Keratinocyte (primary cell): Measurements from ENCODE around the gene RFC2. TPM values are rescaled to one million over a fixed set of nuclear protein-coding genes. Genes with fewer than 3 reads are reported as not detected.

Experiments used
- DNase-seq: peaks from one replicate; pipeline ENCODE4 v3.0.0-alpha.2; 2011; ENCODE audit warnings: low read depth, missing footprints, low spot score
- FAIRE-seq: peaks from 2 replicates; lab custom pipeline; 2011; peaks lifted over from hg19 to GRCh38; lab: Jason Lieb, UNC
- H2AFZ ChIP-seq: 2 replicates; pipeline ENCODE4 v1.6.0; 2012; ENCODE audit warnings: low read length, control low read depth, inconsistent platforms; ENCODE audit not compliant: control insufficient read depth
- H3K27ac ChIP-seq: 2 replicates; pipeline ENCODE4 v1.5.1; 2011; ENCODE audit warnings: low read length; ENCODE audit not compliant: control insufficient read depth, insufficient read depth
- H3K27me3 ChIP-seq: 3 replicates; pipeline ENCODE4 v1.6.0; 2011; ENCODE audit warnings: low read length; ENCODE audit not compliant: control insufficient read depth, insufficient read depth; ENCODE audit errors: extremely low read depth
- H3K36me3 ChIP-seq, 2 experiments: 2 replicates in 1 of 2; 3 replicates in 1 of 2; pipeline ENCODE4 v1.5.1; 2011; ENCODE audit warnings: low read length in 2 of 2, mild to moderate bottlenecking in 1 of 2; ENCODE audit not compliant: control insufficient read depth in 2 of 2, insufficient read depth in 2 of 2; ENCODE audit errors: extremely low read depth in 1 of 2
- H3K4me1 ChIP-seq: 3 replicates; pipeline ENCODE4 v1.5.1; 2011; ENCODE audit warnings: low read length; ENCODE audit not compliant: control insufficient read depth, insufficient read depth; ENCODE audit errors: extremely low read depth
- H3K4me2 ChIP-seq: 3 replicates; pipeline ENCODE4 v1.6.0; 2011; ENCODE audit warnings: low read depth, low read length; ENCODE audit not compliant: control insufficient read depth, insufficient read depth; ENCODE audit errors: extremely low read depth
- H3K4me3 ChIP-seq, 3 experiments: fragments of 200-600 bp in 1 of 3; sonication (generic) in 1 of 3; 2 replicates in 2 of 3; 3 replicates in 1 of 3; pipeline ENCODE4 v1.5.1; 2011 to 2016; ENCODE audit warnings: low read length in 3 of 3, mild to moderate bottlenecking in 3 of 3, control low read depth in 2 of 3, inconsistent platforms in 1 of 3, low read depth in 1 of 3, mixed read lengths in 1 of 3, mixed run types in 1 of 3, moderate library complexity in 1 of 3; ENCODE audit not compliant: control insufficient read depth in 2 of 3, insufficient read depth in 2 of 3; ENCODE audit errors: extremely low read depth in 1 of 3
- H3K79me2 ChIP-seq: 2 replicates; pipeline ENCODE4 v1.6.0; 2012; ENCODE audit warnings: low read length; ENCODE audit not compliant: control insufficient read depth, insufficient read depth
- H3K9ac ChIP-seq: 3 replicates; pipeline ENCODE4 v1.6.0; 2011; ENCODE audit warnings: low read length; ENCODE audit not compliant: control insufficient read depth, insufficient read depth; ENCODE audit errors: extremely low read depth
- H3K9me1 ChIP-seq: 3 replicates; pipeline ENCODE4 v1.6.0; 2011; ENCODE audit warnings: low read length; ENCODE audit not compliant: control insufficient read depth, insufficient read depth; ENCODE audit errors: extremely low read depth
- H3K9me3 ChIP-seq: 2 replicates; pipeline ENCODE4 v1.5.1; 2012; ENCODE audit warnings: low read depth, low read length; ENCODE audit not compliant: control insufficient read depth
- H4K20me1 ChIP-seq: 3 replicates; pipeline ENCODE4 v1.6.0; 2011; ENCODE audit warnings: low read length; ENCODE audit not compliant: control insufficient read depth, insufficient read depth; ENCODE audit errors: extremely low read depth
- CTCF ChIP-seq, 3 experiments: IDR thresholded peaks in 1 of 3; conservative IDR thresholded peaks in 1 of 3; optimal IDR thresholded peaks in 1 of 3; 2 replicates in 2 of 3; 3 replicates in 1 of 3; pipeline versions ENCODE3 to v1.5.1; 2011; ENCODE audit warnings: low read length in 3 of 3, mild to moderate bottlenecking in 3 of 3, moderate library complexity in 2 of 3, control low read depth in 1 of 3, inconsistent platforms in 1 of 3; ENCODE audit not compliant: insufficient read depth in 2 of 3; ENCODE audit errors: extremely low read depth in 1 of 3
- EZH2 ChIP-seq: IDR thresholded peaks from one replicate; pipeline ENCODE4 v1.6.1; 2012; ENCODE audit warnings: inconsistent platforms, mild to moderate bottlenecking, low read length, moderate library complexity
- dilution Hi-C: fragments of 300-500 bp; cut with MboI; formaldehyde crosslinking; loops from one replicate; pipeline ENCODE4 v1.7.0; 2020; ENCODE audit warnings: low sequenced_read_pairs; ENCODE audit not compliant: extremely low pct_ligation_motif_present
- polyA plus RNA-seq, 5 experiments: library from polyadenylated mRNA; depleted of rRNA in 3 of 5; stranded (reverse) in 3 of 5; stranded (forward) in 1 of 5; unstranded in 1 of 5; fragments of >200 nt; gene quantifications; 1 replicate in 1 of 5; 2 replicates in 3 of 5; 3 replicates in 1 of 5; pipeline versions ENCODE4 v1.2.1 to v1.2.3, GENCODE V29; 2011 to 2012; ENCODE audit warnings: missing spikeins in 2 of 5, low read depth in 1 of 5, low replicate concordance in 1 of 5

The RFC2 gene
- polyA plus RNA-seq, 1 donor (not counting 4 experiments of a cell fraction or from before 2014, with no cell fraction given): 24.7 TPM

DNA sequence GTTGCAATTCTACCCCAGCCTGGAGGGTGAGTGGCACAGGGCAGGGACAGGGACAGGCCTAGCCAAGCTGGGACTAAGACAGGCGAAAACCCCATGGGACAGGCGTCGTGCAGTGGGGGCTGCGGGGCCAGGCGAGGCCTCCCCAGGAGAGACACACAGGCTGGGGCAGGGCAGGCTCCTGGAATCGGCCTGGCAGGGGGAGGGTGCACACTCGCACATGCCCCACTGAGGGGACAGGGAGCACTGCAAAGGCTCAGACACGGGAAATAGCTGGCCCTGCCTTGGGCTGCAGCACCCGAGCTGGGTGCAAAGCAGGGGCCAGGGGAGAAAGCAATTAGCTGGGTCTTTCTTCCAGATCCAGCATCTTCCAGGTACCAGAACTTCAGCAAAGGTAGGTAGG lies 34.0 kb downstream of the RFC2 start:
- no peak overlapping the region for H3K4me2 ChIP-seq
- no peak for TF ChIP-seq EZH2
- no peak for TF ChIP-seq CTCF (optimal IDR thresholded peaks at IDR 0.05 in 1 of 3, IDR thresholded peaks at IDR 0.05 in 1 of 3, conservative IDR thresholded peaks at IDR 0.05 in 1 of 3; ENCODE audit: extremely low read depth in 1 of 3, insufficient read depth in 2 of 3, low read length in 3 of 3)
- FAIRE-seq (no peak), DNase-seq (no peak)
- H3K9ac ChIP-seq: no peak overlapping the region
- H3K79me2 ChIP-seq: no peaks in the 10 kb centered on the region
- H3K27ac ChIP-seq: no peak overlapping the region
- no peaks in the 10 kb centered on the region for H3K9me1 ChIP-seq
- H4K20me1 ChIP-seq: no peaks in the 10 kb centered on the region
- no peak overlapping the region for H2AFZ ChIP-seq
- H3K36me3 ChIP-seq: peaks cover 0 to 1% of the 10 kb centered on the region in 2 experiments
- no peaks in the 10 kb centered on the region for H3K9me3 ChIP-seq
- H3K27me3 ChIP-seq: no peaks in the 10 kb centered on the region
- no peak overlapping the region for H3K4me3 ChIP-seq
- dilution Hi-C loops: no loop called here
- no peaks in the 10 kb centered on the region for H3K4me1 ChIP-seq

- Histone ChIP-seq H2AFZ (no peak overlapping the region), H3K27ac (no peak overlapping the region), H3K9ac (no peak overlapping the region), H3K4me1 (no peaks in the 10 kb centered on the region), H3K36me3 (peaks cover 0 to 1% of the 10 kb centered on the region in 2 experiments), H3K27me3 (no peaks in the 10 kb centered on the region), H3K79me2 (no peaks in the 10 kb centered on the region), H3K4me3 (no peak overlapping the region), H3K4me2 (no peak overlapping the region), H3K9me1 (no peaks in the 10 kb centered on the region), H4K20me1 (no peaks in the 10 kb centered on the region), H3K9me3 (no peaks in the 10 kb centered on the region)
- no peak for DNase-seq
- dilution Hi-C loops: no loop called here
- no peak for FAIRE-seq
- TF ChIP-seq CTCF (optimal IDR thresholded peaks at IDR 0.05 in 1 of 3, IDR thresholded peaks at IDR 0.05 in 1 of 3, conservative IDR thresholded peaks at IDR 0.05 in 1 of 3; ENCODE audit: extremely low read depth in 1 of 3, insufficient read depth in 2 of 3, low read length in 3 of 3) (no peak), EZH2 (no peak)
Measured at GRCh38 chr7:74219416-74219815, 34.8 kb downstream of the RFC2 start.
